Measurements from ENCODE around the gene HEPN1. TPM values are rescaled to one million over a fixed set of nuclear protein-coding genes. Genes with fewer than 3 reads are reported as not detected.

HEPN1 gene
- total and polyA plus RNA-seq, 2 donors (not counting 3 experiments of a cell fraction or from before 2014, with no cell fraction given): not detected

- ChIA-PET POLR2A (interaction anchor here (1.0 to 4.0 kb wide), 2 partner anchors 11 to 60 kb away, joined by 3 to 23 read pairs; partner anchors contain the start of gene CCDC15), CTCF (interaction anchor here (1.1 to 3.2 kb wide), 3 partner anchors 10 to 17 kb away, joined by 3 to 13 read pairs (median 6); no protein-coding TSS in a partner anchor)
- no peak for DNase-seq (ENCODE audit: low read depth, low spot score)
- dilution Hi-C loops (cut with MboI; ENCODE audit: extremely low pct_ligation_motif_present, low sequenced_read_pairs) (no loop called here), intact Hi-C loops (cut with micrococcal nuclease) (loop anchor here (10.0 kb wide), 1 partner anchor 701 kb away; the partner anchor contains the start of gene STT3A)
- Histone ChIP-seq H3K27me3 (ENCODE audit: control insufficient read depth in 2 of 2, insufficient read depth in 2 of 2, low read length in 2 of 2) (no peaks in the 10 kb centered on the region), H3K27ac (ENCODE audit: insufficient read depth, low read depth, low read length) (peak overlapping the region; percentile 29), H2AFZ (ENCODE audit: low read depth, low read length) (no peak overlapping the region), H4K20me1 (replicated peaks; ENCODE audit: control insufficient read depth, extremely low read depth, insufficient read depth, low read length) (no peaks in the 10 kb centered on the region), H3K4me1 (ENCODE audit: control insufficient read depth, extremely low read depth, insufficient read depth, low read length) (peaks cover 72% of the 10 kb centered on the region), H3K36me3 (ENCODE audit: control insufficient read depth in 2 of 2, extremely low read depth in 1 of 2, insufficient read depth in 2 of 2, low read length in 2 of 2) (peaks cover 47 to 51% of the 10 kb centered on the region in 2 experiments), H3K9me1 (replicated peaks; ENCODE audit: control insufficient read depth, extremely low read depth, insufficient read depth, low read length) (no peaks in the 10 kb centered on the region), H3K9ac (replicated peaks; ENCODE audit: extremely low read depth, insufficient read depth, low read length) (no peak overlapping the region), H3K4me2 (ENCODE audit: insufficient read depth, low read length) (peak overlapping the region; percentile 78), H3K4me3 (replicated peaks in 1 of 3; ENCODE audit: insufficient read depth in 1 of 3, low read depth in 1 of 3, low read length in 3 of 3) (peak overlapping the region in 2 of 3 experiments; percentile 6 to 23), H3K79me2 (ENCODE audit: control insufficient read depth, insufficient read depth, low read length) (peaks cover 83% of the 10 kb centered on the region), H3K9me3 (replicated peaks; ENCODE audit: control insufficient read depth, insufficient read depth, low read length) (no peaks in the 10 kb centered on the region)
- no peak for FAIRE-seq
- BruUV-seq (replicated peaks): no TSS peak
- TF ChIP-seq MYC (IDR thresholded peaks at IDR 0.05; ENCODE audit: low read depth, low read length) (no peak), POLR2A (IDR thresholded peaks at IDR 0.05; ENCODE audit: low read depth, low read length) (peak; percentile 53)
Measured at GRCh38 chr11:124893781-124894401, 25.2 kb upstream of the HEPN1 start.

DNA sequence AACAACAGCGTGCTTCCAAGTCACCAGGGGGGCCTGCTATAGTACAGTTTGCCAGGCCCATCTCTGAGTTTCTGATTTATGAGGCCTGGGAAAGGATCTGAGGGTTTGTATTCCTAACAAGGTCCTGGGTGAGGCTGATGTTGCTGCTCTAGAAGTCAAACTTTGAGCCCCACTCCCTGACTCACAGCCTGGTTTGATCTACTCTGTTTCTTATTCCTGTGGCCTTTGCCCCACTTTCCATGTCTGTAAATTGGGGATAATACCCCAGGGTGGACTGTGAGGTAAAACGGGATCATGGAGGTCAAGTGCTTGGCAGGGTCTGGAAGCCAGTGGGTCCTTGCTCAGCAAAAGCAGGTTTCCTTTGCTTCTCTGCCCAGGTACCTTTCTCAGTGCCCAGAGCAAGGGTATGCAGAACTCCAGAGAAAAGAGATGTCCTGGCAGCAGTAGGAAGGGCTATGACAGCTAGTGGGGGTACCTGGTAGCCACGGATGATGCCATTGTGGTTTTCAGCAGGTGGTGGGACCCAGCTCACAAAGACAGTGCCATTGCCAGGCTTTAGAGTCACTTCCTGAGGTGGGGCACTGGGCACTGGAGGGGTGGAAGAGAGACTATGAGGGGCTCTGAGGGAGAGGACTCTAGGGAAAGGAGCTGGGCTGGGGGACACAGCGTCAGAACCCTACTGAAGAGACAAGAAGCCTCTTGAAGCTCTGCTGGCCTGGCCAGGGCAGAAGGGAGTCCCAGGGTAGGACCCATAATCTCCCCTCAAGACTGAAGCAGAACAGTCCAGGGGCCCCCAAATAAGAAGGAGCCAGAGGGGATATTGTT, 24.2 kb upstream of the HEPN1 start:
- dilution Hi-C loops (cut with MboI; ENCODE audit: extremely low pct_ligation_motif_present, low sequenced_read_pairs): no loop called here

More for the DNA sequence above, 24.2 kb upstream of the HEPN1 start:
- Histone ChIP-seq H3K36me3 (ENCODE audit: control insufficient read depth in 2 of 2, extremely low read depth in 1 of 2, insufficient read depth in 2 of 2, low read length in 2 of 2) (peaks cover 38 to 47% of the 10 kb centered on the region in 2 experiments), H3K9ac (replicated peaks; ENCODE audit: extremely low read depth, insufficient read depth, low read length) (peak overlapping the region; percentile 88), H4K20me1 (replicated peaks; ENCODE audit: control insufficient read depth, extremely low read depth, insufficient read depth, low read length) (no peaks in the 10 kb centered on the region), H3K27ac (ENCODE audit: insufficient read depth, low read depth, low read length) (peak overlapping the region; percentile 95), H3K4me2 (ENCODE audit: insufficient read depth, low read length) (peak overlapping the region; percentile 78), H3K9me3 (replicated peaks; ENCODE audit: control insufficient read depth, insufficient read depth, low read length) (no peaks in the 10 kb centered on the region), H3K27me3 (ENCODE audit: control insufficient read depth in 2 of 2, insufficient read depth in 2 of 2, low read length in 2 of 2) (no peaks in the 10 kb centered on the region), H2AFZ (ENCODE audit: low read depth, low read length) (no peak overlapping the region), H3K4me3 (replicated peaks in 1 of 3; ENCODE audit: insufficient read depth in 1 of 3, low read depth in 1 of 3, low read length in 3 of 3) (peak overlapping the region; percentile 76 to 89 (median 88)), H3K4me1 (ENCODE audit: control insufficient read depth, extremely low read depth, insufficient read depth, low read length) (peaks cover 72% of the 10 kb centered on the region), H3K79me2 (ENCODE audit: control insufficient read depth, insufficient read depth, low read length) (peaks cover 73% of the 10 kb centered on the region), H3K9me1 (replicated peaks; ENCODE audit: control insufficient read depth, extremely low read depth, insufficient read depth, low read length) (no peaks in the 10 kb centered on the region)
- CTCF ChIA-PET: interaction anchor here (0.6 to 3.2 kb wide), 8 partner anchors 13 to 49 kb away, joined by 3 to 13 read pairs (median 6); no protein-coding TSS in a partner anchor
- no TSS peak for BruUV-seq (replicated peaks)
- FAIRE-seq: no peak
- DNase-seq (ENCODE audit: low read depth, low spot score): no peak
- POLR2A ChIA-PET: interaction anchor here (1.0 to 1.1 kb wide), 4 partner anchors 8 to 59 kb away, joined by 3 to 10 read pairs (median 4); partner anchors contain the start of gene CCDC15
- intact Hi-C loops (cut with micrococcal nuclease): loop anchor here (5.0 to 10.0 kb wide), 4 partner anchors 142 to 1833 kb away; partner anchors contain the start of genes HSPA8 and STT3A
- TF ChIP-seq, protein P1, sequence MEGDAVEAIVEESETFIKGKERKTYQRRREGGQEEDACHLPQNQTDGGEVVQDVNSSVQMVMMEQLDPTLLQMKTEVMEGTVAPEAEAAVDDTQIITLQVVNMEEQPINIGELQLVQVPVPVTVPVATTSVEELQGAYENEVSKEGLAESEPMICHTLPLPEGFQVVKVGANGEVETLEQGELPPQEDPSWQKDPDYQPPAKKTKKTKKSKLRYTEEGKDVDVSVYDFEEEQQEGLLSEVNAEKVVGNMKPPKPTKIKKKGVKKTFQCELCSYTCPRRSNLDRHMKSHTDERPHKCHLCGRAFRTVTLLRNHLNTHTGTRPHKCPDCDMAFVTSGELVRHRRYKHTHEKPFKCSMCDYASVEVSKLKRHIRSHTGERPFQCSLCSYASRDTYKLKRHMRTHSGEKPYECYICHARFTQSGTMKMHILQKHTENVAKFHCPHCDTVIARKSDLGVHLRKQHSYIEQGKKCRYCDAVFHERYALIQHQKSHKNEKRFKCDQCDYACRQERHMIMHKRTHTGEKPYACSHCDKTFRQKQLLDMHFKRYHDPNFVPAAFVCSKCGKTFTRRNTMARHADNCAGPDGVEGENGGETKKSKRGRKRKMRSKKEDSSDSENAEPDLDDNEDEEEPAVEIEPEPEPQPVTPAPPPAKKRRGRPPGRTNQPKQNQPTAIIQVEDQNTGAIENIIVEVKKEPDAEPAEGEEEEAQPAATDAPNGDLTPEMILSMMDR (IDR thresholded peaks at IDR 0.05; ENCODE audit: extremely low read depth in 1 of 2, insufficient read depth in 1 of 2, low read depth in 1 of 2, low read length in 2 of 2): no peak
- TF ChIP-seq POLR2AphosphoS5 (IDR thresholded peaks at IDR 0.05; ENCODE audit: insufficient read depth, low read depth, low read length): peak; percentile 31
- peak; percentile 10 for TF ChIP-seq POLR2A (IDR thresholded peaks at IDR 0.05; ENCODE audit: low read depth, low read length)

Measured in endothelial cell of umbilical vein (primary cell).